Measurements from ENCODE around the gene CDC14B.
A peak's percentile ranks its signal among the peaks of the same experiment; 100 is the strongest.
"Not testable (repeated sequence)": the region's sequence is repeated elsewhere in the genome, so short reads cannot be mapped to it uniquely, and the experiment has no call there.

CDC14B gene

GRCh38 chr9:96619491-96620180, at the start of gene CDC14B:
Gene CDC14B, minus strand, starts transcription at chr9:96619843. Its CDS starts 465 bp downstream, at chr9:96619378.
- DNase-seq (ENCODE audit: low read depth in 2 of 2) = peak; percentile 50 to 61

- no peak for DNase-seq (ENCODE audit: low read depth in 2 of 2)
These were observed 49.4 kb upstream of the CDC14B start for GRCh38 chr9:96668868-96669534.

DNA sequence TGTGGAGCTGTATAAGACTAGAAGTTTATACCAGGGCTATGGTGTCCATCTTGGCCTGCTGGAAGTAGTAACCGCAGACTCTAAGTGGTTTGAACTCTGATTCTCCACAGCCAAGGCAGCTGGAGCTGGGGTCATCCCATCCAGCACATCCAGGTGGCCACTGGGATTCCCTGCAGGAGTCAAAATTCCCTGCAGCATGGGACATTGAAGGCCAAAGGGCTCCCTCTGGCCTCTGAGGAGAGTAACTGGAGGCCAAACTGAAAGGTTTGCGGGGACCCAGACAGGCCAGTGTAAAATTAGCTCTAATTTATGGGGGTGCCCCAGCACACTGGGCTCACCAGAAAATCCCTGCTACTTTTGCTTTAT, 47.7 kb upstream of the CDC14B start:
- no peak for DNase-seq (ENCODE audit: low read depth in 2 of 2)

- DNase-seq (ENCODE audit: low read depth in 2 of 2) = not testable (repeated sequence)
These were observed 47.2 kb upstream of the CDC14B start for GRCh38 chr9:96666653-96667362.

DNA sequence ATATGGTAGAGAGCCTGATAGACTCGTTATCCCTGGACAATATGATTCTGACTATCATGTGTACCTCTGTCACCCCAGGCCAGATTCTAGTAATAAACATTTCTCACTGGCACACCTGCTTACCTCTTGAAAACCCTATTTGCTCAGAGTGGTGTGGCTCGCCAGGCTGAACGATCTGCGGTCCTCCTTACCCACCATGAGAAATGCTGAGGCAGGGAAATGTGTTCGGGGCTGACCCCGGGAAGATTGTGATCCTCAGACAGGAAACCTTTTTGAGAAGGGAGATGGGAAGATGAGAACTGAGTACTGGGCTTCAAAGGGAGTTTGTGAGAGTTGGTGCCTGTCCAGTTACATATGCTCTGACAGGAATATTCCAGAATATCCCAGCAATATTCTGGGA, 46.1 kb upstream of the CDC14B start:
- no peak for DNase-seq (ENCODE audit: low read depth in 2 of 2)

- DNase-seq (ENCODE audit: low read depth in 2 of 2) = no peak
These were observed 44.0 kb upstream of the CDC14B start for GRCh38 chr9:96663506-96664120.

DNA sequence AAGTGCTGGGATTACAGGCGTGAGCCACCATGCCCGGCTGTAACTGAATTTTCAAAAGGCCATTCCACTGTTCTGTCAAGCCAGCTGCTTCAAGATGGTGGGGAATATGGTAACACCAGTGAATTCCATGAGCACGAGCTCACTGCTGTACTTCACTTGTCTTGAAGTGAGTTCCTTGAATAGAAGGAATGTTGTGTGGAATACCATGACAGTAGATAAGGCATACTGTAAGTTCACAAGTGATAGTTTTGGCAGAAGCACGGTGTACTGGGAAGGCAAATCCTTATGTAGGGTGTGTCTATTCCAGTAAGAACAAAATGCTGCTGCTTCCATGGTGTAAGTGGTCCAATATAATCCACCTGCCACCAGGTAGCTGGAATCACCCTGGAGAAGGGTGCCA, 42.1 kb upstream of the CDC14B start:
- no peak for DNase-seq (ENCODE audit: low read depth in 2 of 2)

- DNase-seq (ENCODE audit: low read depth in 2 of 2) = no peak
These were observed 41.1 kb upstream of the CDC14B start for GRCh38 chr9:96660692-96661248.

GRCh38 chr9:96655198-96655851, 35.7 kb upstream of the CDC14B start, which contains the start of gene PRXL2C:
Gene PRXL2C, minus strand, starts transcription at chr9:96655317. Its CDS starts 36 bp downstream, at chr9:96655281.
- peak; percentile 66 to 75 for DNase-seq (ENCODE audit: low read depth in 2 of 2)

GRCh38 chr9:96654450-96655197, 35.0 kb upstream of the CDC14B start:
- peak; percentile 55 to 57 for DNase-seq (ENCODE audit: low read depth in 2 of 2)

DNA sequence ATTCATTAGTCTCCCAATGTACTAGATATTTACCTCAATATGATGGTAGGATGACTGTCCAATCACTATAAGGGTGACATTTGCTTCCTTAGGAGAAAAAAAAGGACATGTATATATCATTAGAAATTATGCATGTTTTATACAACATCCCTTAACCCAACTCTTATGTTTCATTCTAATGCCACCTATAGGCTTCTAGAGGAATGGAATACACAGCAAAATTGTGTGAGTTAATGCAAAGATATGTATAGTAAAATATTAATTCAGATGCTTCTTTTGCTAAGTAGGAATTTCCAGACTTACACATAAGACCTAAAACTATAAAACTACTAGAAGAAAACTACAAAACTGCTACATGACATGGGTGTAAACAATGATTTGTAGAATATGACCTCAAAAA, 32.0 kb upstream of the CDC14B start:
- no peak for DNase-seq (ENCODE audit: low read depth in 2 of 2)

GRCh38 chr9:96649620-96650324, 30.1 kb upstream of the CDC14B start:
- no peak for DNase-seq (ENCODE audit: low read depth in 2 of 2)

DNA sequence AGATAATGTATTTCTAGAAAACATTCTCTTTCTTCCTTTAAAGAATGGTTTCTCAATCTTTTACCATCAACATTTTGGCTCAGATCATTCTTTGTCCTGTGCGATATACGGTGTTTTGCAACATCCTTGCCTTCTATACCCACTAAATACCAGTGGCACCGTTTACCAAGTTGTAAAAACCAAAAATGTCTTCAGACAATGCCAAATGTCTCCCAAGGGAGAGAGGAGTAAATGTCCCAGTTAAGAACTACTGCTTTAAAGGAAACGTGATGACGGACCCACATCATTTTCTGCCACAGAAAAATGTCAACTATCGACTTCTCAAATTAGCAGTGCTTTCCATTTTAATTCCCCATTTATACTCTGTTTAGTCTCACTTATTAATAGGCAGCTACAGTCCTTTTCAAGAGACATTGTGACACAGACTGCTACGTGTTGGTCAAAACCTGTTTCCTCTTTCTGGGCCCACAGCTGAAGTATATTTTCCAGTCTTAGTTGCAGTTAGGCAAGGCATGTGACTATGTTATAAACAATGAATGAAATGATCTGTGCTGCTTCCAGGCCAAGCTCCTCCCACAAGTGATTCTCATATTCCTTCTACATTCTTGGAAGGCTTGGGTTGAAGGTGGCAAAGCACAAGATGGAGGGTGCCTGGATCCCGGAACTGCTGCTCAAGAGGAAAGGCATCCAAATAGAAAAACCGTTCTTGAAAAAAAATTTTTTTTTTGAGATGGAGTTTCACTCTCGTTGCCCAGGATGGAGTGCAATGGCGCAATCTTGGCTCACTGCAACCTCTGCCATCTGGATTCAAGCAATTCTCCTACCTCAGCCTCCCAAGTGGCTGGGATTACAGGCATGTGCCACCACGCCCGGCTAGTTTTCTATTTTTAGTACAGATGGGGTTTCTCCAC, 26.7 kb upstream of the CDC14B start:
- no peak for DNase-seq (ENCODE audit: low read depth in 2 of 2)

GRCh38 chr9:96644137-96644536, 24.5 kb upstream of the CDC14B start:
- DNase-seq (ENCODE audit: low read depth in 2 of 2) = no peak

- no peak for DNase-seq (ENCODE audit: low read depth in 2 of 2)
These were observed 21.9 kb upstream of the CDC14B start for GRCh38 chr9:96641514-96641913.

DNA sequence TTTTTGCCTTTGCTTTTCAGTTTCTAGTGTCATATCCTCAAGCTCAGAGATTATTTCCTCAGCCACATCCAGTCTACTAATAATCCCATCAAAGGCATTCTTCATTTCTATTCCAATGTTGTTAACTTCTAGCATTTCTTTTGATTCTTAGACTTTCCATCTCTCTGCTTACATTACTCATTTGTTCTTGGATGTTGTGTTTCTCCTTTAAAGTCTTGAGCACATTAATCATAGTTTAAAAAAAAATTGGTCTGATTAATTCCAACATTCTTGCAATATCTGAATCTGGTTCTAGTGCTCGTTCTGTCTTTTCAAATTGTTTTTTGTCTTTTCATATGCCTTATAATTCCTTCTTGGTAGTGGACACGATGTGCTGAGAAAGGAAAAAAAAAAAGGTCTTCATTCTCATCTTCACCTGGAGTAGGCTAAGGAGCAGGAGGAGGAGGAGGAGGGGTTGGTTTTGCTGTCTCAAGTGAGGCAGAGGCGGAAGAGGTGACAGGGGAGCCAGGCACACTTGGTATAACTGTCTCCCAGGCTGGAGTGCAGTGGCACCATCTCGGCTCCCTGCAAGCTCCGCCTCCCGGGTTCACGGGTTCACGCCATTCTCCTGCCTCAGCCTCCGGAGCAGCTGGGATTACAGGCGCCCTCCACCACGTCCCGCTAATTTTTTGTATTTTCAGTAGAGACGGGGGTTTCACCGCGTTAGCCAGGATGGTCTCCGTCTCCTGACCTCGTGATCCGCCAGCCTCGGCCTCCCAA, 19.1 kb upstream of the CDC14B start:
- DNase-seq (ENCODE audit: low read depth in 2 of 2) = no peak

GRCh38 chr9:96636368-96636767, 16.7 kb upstream of the CDC14B start:
- no peak for DNase-seq (ENCODE audit: low read depth in 2 of 2)

DNA sequence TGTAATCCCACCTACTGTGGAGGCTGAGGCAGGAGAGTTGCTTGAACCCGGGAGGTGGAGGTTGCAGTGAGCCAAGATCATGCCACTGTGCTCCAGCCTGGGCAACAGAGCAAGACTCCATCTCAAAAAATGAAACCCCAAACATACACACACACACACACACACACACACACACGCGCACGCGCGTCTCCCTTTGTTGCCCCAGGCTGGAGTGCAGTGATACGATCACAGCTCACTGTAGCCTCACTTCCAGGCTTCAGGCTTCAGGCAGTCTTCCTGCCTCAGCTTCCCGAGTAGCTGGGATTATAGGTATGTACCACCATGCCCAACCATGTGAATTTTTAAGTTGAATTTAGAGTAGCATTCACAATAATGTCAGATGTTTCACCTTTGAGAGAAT, 13.9 kb upstream of the CDC14B start:
- not testable (repeated sequence) for DNase-seq (ENCODE audit: low read depth in 2 of 2)

All from stimulated activated CD8-positive, alpha-beta memory T cell treated with anti-CD3 and anti-CD28 coated beads, Interleukin-15, amount 100 ng/mL, for 48 hours (primary cell).